ENCODE results near the gene TSPAN3.

TSPAN3 gene

GRCh38 chr15:77013776-77014131, 57.2 kb downstream of the TSPAN3 start:
- DNase-seq (ENCODE audit: low spot score), result peak; percentile 81

GRCh38 chr15:77012868-77013267, 58.0 kb downstream of the TSPAN3 start:
- Mint-ChIP-seq H3K4me1 (ENCODE audit: low read depth) (peaks cover 50% of the 10 kb centered on the region), H3K4me3 (peak overlapping the region; percentile 86), H3K36me3 (ENCODE audit: low read depth) (peaks cover 32% of the 10 kb centered on the region), H3K9me3 (no peaks in the 10 kb centered on the region), H3K27me3 (ENCODE audit: low read depth) (no peaks in the 10 kb centered on the region), H3K27ac (peak overlapping the region; percentile 94)
- DNase-seq (ENCODE audit: low spot score), result no peak

More at GRCh38 chr15:77013776-77014131, 57.2 kb downstream of the TSPAN3 start:
- H3K9me3 Mint-ChIP-seq, result no peaks in the 10 kb centered on the region
- H3K36me3 Mint-ChIP-seq (ENCODE audit: low read depth), result peaks cover 35% of the 10 kb centered on the region
- peak overlapping the region; percentile 86 for H3K4me3 Mint-ChIP-seq
- peaks cover 53% of the 10 kb centered on the region for H3K4me1 Mint-ChIP-seq (ENCODE audit: low read depth)
- peak overlapping the region; percentile 94 for H3K27ac Mint-ChIP-seq
- no peaks in the 10 kb centered on the region for H3K27me3 Mint-ChIP-seq (ENCODE audit: low read depth)

GRCh38 chr15:77012117-77012712, 58.7 kb downstream of the TSPAN3 start:
- Mint-ChIP-seq H3K9me3 (no peaks in the 10 kb centered on the region), H3K4me1 (ENCODE audit: low read depth) (peaks cover 50% of the 10 kb centered on the region), H3K4me3 (peak overlapping the region; percentile 86), H3K27ac (peak overlapping the region; percentile 94), H3K27me3 (ENCODE audit: low read depth) (no peaks in the 10 kb centered on the region), H3K36me3 (ENCODE audit: low read depth) (peaks cover 35% of the 10 kb centered on the region)
- no peak for DNase-seq (ENCODE audit: low spot score)

GRCh38 chr15:77010857-77011256, 60.1 kb downstream of the TSPAN3 start:
- H3K4me1 Mint-ChIP-seq (ENCODE audit: low read depth), result peaks cover 61% of the 10 kb centered on the region
- H3K27ac Mint-ChIP-seq, result peak overlapping the region; percentile 83
- no peaks in the 10 kb centered on the region for H3K27me3 Mint-ChIP-seq (ENCODE audit: low read depth)
- peaks cover 45% of the 10 kb centered on the region for H3K36me3 Mint-ChIP-seq (ENCODE audit: low read depth)
- peak overlapping the region; percentile 26 for H3K4me3 Mint-ChIP-seq
- H3K9me3 Mint-ChIP-seq, result no peaks in the 10 kb centered on the region
- no peak for DNase-seq (ENCODE audit: low spot score)

- no peaks in the 10 kb centered on the region for H3K27me3 Mint-ChIP-seq (ENCODE audit: low read depth)
- H3K4me1 Mint-ChIP-seq (ENCODE audit: low read depth), result peaks cover 64% of the 10 kb centered on the region
- no peak for DNase-seq (ENCODE audit: low spot score)
- peaks cover 46% of the 10 kb centered on the region for H3K36me3 Mint-ChIP-seq (ENCODE audit: low read depth)
- H3K4me3 Mint-ChIP-seq, result peak overlapping the region; percentile 26
- peak overlapping the region; percentile 83 for H3K27ac Mint-ChIP-seq
- no peaks in the 10 kb centered on the region for H3K9me3 Mint-ChIP-seq
Observed at GRCh38 chr15:77010312-77010686, 60.6 kb downstream of the TSPAN3 start.

GRCh38 chr15:77009646-77010311, 61.1 kb downstream of the TSPAN3 start:
- no peak overlapping the region for H3K4me3 Mint-ChIP-seq

GRCh38 chr15:77009176-77009575, 61.7 kb downstream of the TSPAN3 start:
- no peaks in the 10 kb centered on the region for H3K9me3 Mint-ChIP-seq
- no peak overlapping the region for H3K27ac Mint-ChIP-seq
- H3K4me3 Mint-ChIP-seq, result no peak overlapping the region
- no peak for DNase-seq (ENCODE audit: low spot score)
- H3K4me1 Mint-ChIP-seq (ENCODE audit: low read depth), result peaks cover 60% of the 10 kb centered on the region
- H3K27me3 Mint-ChIP-seq (ENCODE audit: low read depth), result no peaks in the 10 kb centered on the region
- peaks cover 50% of the 10 kb centered on the region for H3K36me3 Mint-ChIP-seq (ENCODE audit: low read depth)

More at GRCh38 chr15:77009646-77010311, 61.1 kb downstream of the TSPAN3 start:
- peaks cover 44% of the 10 kb centered on the region for H3K36me3 Mint-ChIP-seq (ENCODE audit: low read depth)
- no peak for DNase-seq (ENCODE audit: low spot score)
- H3K4me1 Mint-ChIP-seq (ENCODE audit: low read depth), result peaks cover 59% of the 10 kb centered on the region
- H3K27me3 Mint-ChIP-seq (ENCODE audit: low read depth), result no peaks in the 10 kb centered on the region
- H3K9me3 Mint-ChIP-seq, result no peaks in the 10 kb centered on the region
- peak overlapping the region; percentile 83 for H3K27ac Mint-ChIP-seq

GRCh38 chr15:77004189-77004588, 66.7 kb downstream of the TSPAN3 start:
- no peaks in the 10 kb centered on the region for H3K27me3 Mint-ChIP-seq (ENCODE audit: low read depth)
- H3K4me1 Mint-ChIP-seq (ENCODE audit: low read depth), result peaks cover 61% of the 10 kb centered on the region
- H3K9me3 Mint-ChIP-seq, result no peaks in the 10 kb centered on the region
- no peak for DNase-seq (ENCODE audit: low spot score)
- H3K36me3 Mint-ChIP-seq (ENCODE audit: low read depth), result peaks cover 56% of the 10 kb centered on the region
- peak overlapping the region; percentile 86 for H3K27ac Mint-ChIP-seq
- peak overlapping the region; percentile 76 for H3K4me3 Mint-ChIP-seq

GRCh38 chr15:77002954-77003912, 67.7 kb downstream of the TSPAN3 start:
- Mint-ChIP-seq H3K4me1 (ENCODE audit: low read depth) (peaks cover 71% of the 10 kb centered on the region), H3K36me3 (ENCODE audit: low read depth) (peaks cover 61% of the 10 kb centered on the region), H3K27ac (peak overlapping the region; percentile 86), H3K9me3 (no peaks in the 10 kb centered on the region), H3K27me3 (ENCODE audit: low read depth) (no peaks in the 10 kb centered on the region), H3K4me3 (peak overlapping the region; percentile 76)
- peak; percentile 85 for DNase-seq (ENCODE audit: low spot score)

GRCh38 chr15:77002436-77002835, 68.5 kb downstream of the TSPAN3 start:
- peaks cover 62% of the 10 kb centered on the region for H3K36me3 Mint-ChIP-seq (ENCODE audit: low read depth)
- H3K9me3 Mint-ChIP-seq, result no peaks in the 10 kb centered on the region
- peak overlapping the region; percentile 76 for H3K4me3 Mint-ChIP-seq
- peaks cover 79% of the 10 kb centered on the region for H3K4me1 Mint-ChIP-seq (ENCODE audit: low read depth)
- no peak for DNase-seq (ENCODE audit: low spot score)
- no peaks in the 10 kb centered on the region for H3K27me3 Mint-ChIP-seq (ENCODE audit: low read depth)
- peak overlapping the region; percentile 86 for H3K27ac Mint-ChIP-seq

- DNase-seq (ENCODE audit: low spot score), result no peak
- Mint-ChIP-seq H3K36me3 (ENCODE audit: low read depth) (peaks cover 65% of the 10 kb centered on the region), H3K27me3 (ENCODE audit: low read depth) (no peaks in the 10 kb centered on the region), H3K27ac (peak overlapping the region; percentile 86), H3K4me1 (ENCODE audit: low read depth) (peaks cover 83% of the 10 kb centered on the region), H3K4me3 (peak overlapping the region; percentile 76), H3K9me3 (no peaks in the 10 kb centered on the region)
Observed at GRCh38 chr15:77001966-77002365, 68.9 kb downstream of the TSPAN3 start.

- Mint-ChIP-seq H3K27me3 (ENCODE audit: low read depth) (no peaks in the 10 kb centered on the region), H3K4me1 (ENCODE audit: low read depth) (peaks cover 78% of the 10 kb centered on the region), H3K27ac (peak overlapping the region; percentile 79), H3K36me3 (ENCODE audit: low read depth) (peaks cover 61% of the 10 kb centered on the region), H3K4me3 (peak overlapping the region; percentile 73), H3K9me3 (no peaks in the 10 kb centered on the region)
- DNase-seq (ENCODE audit: low spot score), result no peak
Observed at GRCh38 chr15:77001351-77001750, 69.6 kb downstream of the TSPAN3 start.

- Mint-ChIP-seq H3K36me3 (ENCODE audit: low read depth) (peaks cover 59% of the 10 kb centered on the region), H3K4me1 (ENCODE audit: low read depth) (peaks cover 69% of the 10 kb centered on the region), H3K27ac (no peak overlapping the region), H3K27me3 (ENCODE audit: low read depth) (no peaks in the 10 kb centered on the region), H3K9me3 (no peaks in the 10 kb centered on the region), H3K4me3 (peak overlapping the region; percentile 97)
- DNase-seq (ENCODE audit: low spot score), result no peak
Observed at GRCh38 chr15:76999996-77000395, 70.9 kb downstream of the TSPAN3 start.
